GM19372 (cell line): ENCODE data around the gene COPZ1.
A peak's percentile ranks its signal among the peaks of the same experiment; 100 is the strongest.

ENCODE experiments used
- ATAC-seq: cut with Tn5 transposase; IDR thresholded peaks from one replicate; pipeline ENCODE4 v1.9.1; 2021; ENCODE audit warnings: mild to moderate bottlenecking, low read depth, moderate library complexity; ENCODE audit not compliant: unreplicated experiment

The COPZ1 gene

GRCh38 chr12:54357506-54358190, 32.7 kb downstream of the COPZ1 start:
- no peak for ATAC-seq

GRCh38 chr12:54358191-54358944, 33.4 kb downstream of the COPZ1 start:
- ATAC-seq: peak; percentile 37

- peak; percentile 99 for ATAC-seq
Measured at GRCh38 chr12:54358945-54359761, 34.2 kb downstream of the COPZ1 start.

GRCh38 chr12:54359762-54360351, 34.9 kb downstream of the COPZ1 start:
- no peak for ATAC-seq

- no peak for ATAC-seq
Measured at GRCh38 chr12:54360717-54361456, 36.0 kb downstream of the COPZ1 start.

- no peak for ATAC-seq
Measured at GRCh38 chr12:54363047-54363446, 38.1 kb downstream of the COPZ1 start.

- ATAC-seq: no peak
Measured at GRCh38 chr12:54363618-54364017, 38.7 kb downstream of the COPZ1 start.

GRCh38 chr12:54364413-54364812, 39.5 kb downstream of the COPZ1 start, which contains the start of gene GPR84:
TSS of gene GPR84 (minus strand) at chr12:54364486. CDS start at chr12:54363851, 635 bp downstream.
- ATAC-seq: no peak

- no peak for ATAC-seq
Measured at GRCh38 chr12:54368025-54368708, 43.2 kb downstream of the COPZ1 start.

- ATAC-seq: no peak
Measured at GRCh38 chr12:54368709-54369596, 44.0 kb downstream of the COPZ1 start.

- no peak for ATAC-seq
Measured at GRCh38 chr12:54369597-54370131, 44.7 kb downstream of the COPZ1 start.

GRCh38 chr12:54370171-54370730, 45.3 kb downstream of the COPZ1 start:
- ATAC-seq: no peak

GRCh38 chr12:54371328-54372112, 46.6 kb downstream of the COPZ1 start:
- ATAC-seq: no peak

- ATAC-seq: no peak
Measured at GRCh38 chr12:54372113-54372806, 47.3 kb downstream of the COPZ1 start.

GRCh38 chr12:54373649-54374561, 49.0 kb downstream of the COPZ1 start:
- no peak for ATAC-seq
